ENCODE results near the gene YJEFN3.

The YJEFN3 gene

GRCh38 chr19:19558055-19558454 lies 29.3 kb downstream of the YJEFN3 start:
- DNase-seq: no peak

DNA sequence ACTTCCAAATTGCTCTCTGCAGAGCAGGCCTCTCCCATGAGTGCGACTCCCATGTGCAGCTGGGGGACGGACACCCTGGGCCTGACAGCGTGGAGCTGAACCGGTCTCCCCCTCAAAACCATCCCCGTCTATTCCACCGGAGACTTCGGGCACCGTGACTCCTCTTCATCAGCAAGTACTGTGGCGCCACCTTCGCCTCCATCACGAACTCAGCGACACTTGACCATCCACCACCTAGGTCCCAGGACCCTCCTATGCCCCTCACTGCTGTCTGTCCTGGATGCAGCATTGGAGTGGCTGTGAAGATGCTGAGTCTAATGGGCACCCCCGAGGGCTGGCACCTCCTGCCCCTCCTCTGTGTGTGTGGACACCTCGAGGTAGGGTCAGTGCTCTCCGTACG lies 29.9 kb downstream of the YJEFN3 start:
- no peak for DNase-seq

- no peak for DNase-seq
Measured at GRCh38 chr19:19559931-19560330, 31.2 kb downstream of the YJEFN3 start.

DNA sequence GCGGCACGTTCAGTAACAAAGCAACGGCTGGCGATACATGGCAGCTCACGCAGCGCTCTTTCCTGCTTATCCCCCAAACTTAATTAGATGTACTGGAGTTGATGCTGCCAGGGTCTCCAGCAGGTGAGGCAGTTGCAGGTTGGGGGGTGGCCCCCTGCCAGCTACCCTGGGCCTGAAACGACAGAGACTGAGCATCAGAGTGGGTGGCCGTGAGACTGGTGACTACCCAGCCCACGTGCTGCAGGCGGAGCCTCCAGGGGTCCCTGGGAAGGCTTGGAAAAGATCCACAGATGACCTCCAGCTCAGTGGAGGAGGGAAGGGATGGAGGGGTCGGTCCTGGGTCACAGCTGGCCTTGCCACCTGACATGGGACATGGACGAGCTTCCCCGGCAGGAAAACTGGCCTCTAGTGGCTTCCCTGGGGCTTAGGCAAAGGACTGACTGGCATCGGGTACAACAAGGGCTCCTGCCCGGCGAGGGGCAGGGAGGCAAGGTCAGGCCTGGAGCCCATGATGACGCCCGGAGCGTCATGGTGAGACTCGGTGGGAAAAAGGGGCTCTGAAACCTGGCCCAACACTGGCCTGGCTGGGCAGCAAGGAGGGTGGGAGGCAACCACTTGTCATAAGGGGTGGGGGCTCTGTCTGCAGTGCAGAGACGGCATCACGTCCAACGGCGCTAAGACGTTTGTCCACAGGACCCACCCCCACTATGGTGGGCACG lies 33.4 kb downstream of the YJEFN3 start:
- no peak for DNase-seq

DNA sequence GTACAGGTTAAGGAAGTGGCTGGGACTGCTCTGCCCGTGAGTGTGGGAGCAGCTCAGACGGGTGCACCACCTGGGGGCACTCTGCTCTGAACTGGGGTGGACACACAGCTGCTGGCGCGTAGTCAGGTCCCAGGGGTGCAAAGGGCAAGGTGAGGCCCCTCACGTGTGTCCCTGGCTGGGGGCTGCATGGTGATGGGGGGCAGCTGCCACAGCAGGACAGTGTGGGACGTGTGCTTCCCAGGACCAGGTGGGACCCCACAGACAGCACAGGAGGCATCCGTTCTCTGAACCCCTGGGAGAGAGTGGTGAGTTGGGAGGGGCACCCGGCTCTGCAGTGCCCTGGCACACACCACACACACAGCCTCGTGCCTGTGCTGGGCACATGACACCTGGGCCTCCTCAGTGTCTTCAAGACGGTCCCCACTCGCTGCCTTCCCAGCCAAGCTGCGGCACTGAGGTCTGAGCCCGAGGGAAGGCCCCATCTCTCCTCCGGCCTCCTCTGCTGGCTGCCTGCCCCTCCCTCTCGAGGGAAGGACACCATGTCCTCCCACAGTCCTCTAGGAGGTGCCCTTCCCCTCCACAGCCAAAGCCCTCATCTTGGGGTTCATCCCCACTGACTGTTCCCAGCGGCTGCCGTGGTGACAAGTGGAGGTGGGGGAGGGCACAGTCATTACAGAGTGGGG lies 34.1 kb downstream of the YJEFN3 start:
- peak; percentile 20 for DNase-seq

DNA sequence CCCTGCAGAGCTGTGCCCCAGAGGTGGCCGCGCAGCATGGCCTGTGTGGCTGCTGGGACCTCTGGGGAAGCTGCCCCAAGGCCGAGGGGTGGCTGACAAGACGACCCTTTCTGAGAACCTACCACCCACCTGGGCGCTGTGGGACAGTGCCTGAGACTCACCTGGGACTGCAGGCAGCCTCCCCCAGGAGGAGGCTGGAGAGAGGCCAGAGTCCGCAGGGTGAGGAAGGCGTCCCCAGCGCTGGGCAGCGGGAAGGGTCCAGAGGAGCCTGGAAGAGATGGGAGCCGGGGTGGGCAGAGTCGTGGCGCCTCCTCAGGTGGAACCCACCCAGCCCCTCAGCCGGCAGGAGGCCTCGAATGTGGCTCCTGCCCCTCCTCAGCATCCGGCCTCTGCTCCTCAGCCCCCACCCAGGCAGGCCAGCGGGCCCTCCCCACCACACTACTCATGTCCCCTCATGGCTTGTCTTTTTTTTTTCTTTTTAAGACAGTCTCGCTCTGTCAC lies 34.7 kb downstream of the YJEFN3 start:
- DNase-seq: no peak

DNA sequence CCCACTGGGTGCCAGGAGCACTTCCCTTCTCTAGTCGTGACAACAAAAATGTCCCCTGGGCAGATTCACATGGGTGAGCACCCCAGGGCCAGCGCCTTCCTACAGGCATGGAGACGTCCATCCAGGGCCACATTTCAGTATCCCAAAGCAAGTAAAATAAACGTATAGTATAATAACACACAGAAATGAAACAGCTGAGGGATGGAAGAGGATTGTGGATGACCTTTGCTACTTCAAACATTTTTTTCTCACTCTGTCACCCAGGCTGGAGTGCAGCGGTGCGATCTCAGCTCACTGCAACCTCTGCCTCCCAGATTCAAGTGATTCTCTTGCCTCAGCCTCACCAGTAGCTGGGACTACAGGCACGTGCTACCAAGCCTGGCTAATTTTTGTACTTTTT lies 37.6 kb downstream of the YJEFN3 start:
- no peak for DNase-seq

GRCh38 chr19:19567391-19567790 lies 38.7 kb downstream of the YJEFN3 start:
- DNase-seq: no peak

DNA sequence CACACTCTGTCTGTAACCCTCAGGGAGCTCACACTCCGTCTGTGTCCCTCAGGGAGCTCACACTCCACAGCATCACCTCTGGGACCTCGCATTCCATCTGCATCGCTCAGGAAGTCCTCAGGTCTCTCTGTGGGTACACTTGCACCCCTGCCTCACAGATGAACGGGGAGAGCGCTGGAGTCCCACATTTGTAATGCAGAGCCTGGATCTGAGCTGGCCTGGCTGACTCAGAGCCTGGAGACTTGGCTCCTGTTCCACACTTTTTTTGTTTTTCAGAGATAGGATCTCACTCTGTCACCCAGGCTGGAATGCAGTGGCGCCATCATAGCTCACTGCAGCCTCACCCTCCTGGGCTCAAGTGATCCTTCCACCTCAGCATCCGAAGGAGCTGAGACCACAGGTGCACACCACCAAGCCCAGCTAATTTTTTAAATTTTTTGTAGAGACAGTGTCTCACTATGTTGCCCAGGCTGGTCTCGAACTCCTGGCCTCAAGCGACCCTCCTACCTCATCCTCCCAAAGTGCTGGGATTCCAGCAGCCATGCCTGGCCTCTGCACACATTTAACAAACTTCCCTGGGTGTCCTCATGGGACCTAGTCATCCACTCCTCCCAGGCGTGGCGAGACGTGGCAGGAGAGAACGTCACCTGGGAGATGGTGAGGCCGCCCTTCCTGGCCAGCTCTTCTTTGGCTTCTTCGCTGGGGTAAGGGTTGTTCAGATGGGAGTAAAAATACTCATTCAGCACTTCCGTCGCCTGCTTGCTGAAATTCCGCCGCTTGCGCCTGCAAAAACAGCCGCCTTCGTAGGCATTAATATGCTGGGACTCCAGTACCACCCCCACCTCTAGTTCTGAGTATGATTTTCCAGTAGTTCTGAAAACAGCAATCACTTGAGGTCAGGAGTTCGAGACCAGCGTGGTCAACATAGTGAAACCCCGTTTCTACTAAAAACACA lies 40.4 kb downstream of the YJEFN3 start:
- DNase-seq: no peak

DNA sequence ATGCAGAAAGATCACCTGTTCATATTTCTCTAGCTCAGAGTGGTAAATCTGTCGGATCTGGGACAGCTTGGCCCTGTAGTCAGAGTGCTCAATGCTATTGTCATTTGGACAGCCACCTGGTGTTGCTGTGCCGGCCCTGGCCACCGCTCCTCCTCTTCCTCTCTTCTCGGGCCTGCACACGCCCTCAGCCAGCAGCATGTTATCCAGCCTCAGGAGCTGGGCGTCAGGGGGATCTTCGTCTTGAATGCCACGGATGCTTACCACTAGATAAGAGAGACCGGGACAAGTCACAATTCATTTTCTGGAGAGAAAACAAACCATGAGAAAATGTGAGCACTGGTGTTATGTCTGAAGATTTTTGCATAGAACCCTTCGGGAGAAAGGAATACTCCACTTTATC lies 41.9 kb downstream of the YJEFN3 start:
- no peak for DNase-seq

GRCh38 chr19:19571071-19571786 lies 42.5 kb downstream of the YJEFN3 start:
- DNase-seq: no peak

DNA sequence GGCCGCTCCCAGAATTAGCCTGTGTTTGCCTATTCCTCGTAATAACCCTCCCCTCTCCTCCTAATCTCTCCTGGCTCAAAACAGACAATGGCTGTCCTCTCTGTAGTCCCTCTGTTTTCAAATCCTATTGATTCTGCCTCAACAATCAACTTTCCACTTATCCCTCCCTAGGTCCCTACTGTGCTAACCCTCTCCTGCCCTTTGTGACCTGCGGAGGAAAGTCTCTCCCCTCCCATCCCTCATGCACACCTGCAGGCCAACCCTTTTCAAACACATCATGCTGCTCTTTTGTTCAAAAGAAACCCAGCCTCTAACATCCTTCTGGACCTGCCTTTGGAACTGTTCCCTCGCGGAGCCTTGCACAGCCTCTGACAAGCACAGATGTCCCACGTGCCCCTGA lies 46.7 kb downstream of the YJEFN3 start:
- DNase-seq: no peak

DNA sequence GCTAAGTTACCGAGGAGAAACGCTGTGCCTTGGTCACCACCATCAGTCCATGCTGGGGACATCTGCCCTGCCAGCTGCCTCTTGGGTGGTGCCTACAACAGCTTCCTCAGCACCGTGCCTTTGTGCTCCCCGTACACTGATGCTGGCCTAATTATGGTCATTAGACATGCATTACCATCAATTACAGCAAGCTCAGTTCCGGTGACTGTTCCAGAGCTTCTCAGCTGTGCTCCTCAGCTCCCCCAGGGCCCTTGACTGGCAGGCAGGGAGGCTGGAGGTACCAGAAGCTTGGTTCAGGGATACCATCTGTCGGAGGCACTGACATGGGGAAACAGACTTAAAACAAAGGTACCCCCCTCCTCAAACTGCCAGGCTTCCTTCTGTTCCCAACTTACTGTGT lies 49.5 kb downstream of the YJEFN3 start:
- DNase-seq: no peak

- DNase-seq: no peak
Measured at GRCh38 chr19:19579533-19580361, 51.0 kb downstream of the YJEFN3 start.

GRCh38 chr19:19580418-19580817 lies 51.7 kb downstream of the YJEFN3 start:
- no peak for DNase-seq

- no peak for DNase-seq
Measured at GRCh38 chr19:19581391-19581790, 52.7 kb downstream of the YJEFN3 start.

- no peak for DNase-seq
Measured at GRCh38 chr19:19582471-19582870, 53.8 kb downstream of the YJEFN3 start.

- no peak for DNase-seq
Measured at GRCh38 chr19:19584356-19584755, 55.6 kb downstream of the YJEFN3 start.

Measured in activated CD4-positive, alpha-beta T cell treated with anti-CD3 and anti-CD28 coated beads, Interleukin-2, Interleukin-6, amounts not matched to agents 100 ng/mL and 50 ng/mL, durations not matched to agents 16 hours and 8 hours (primary cell).